G401 (cell line): Measurements from ENCODE around the gene RARG. TPM values are rescaled to one million over a fixed set of nuclear protein-coding genes. Genes with fewer than 3 reads are reported as not detected.
"Not testable (repeated sequence)": the region's sequence is repeated elsewhere in the genome, so short reads cannot be mapped to it uniquely, and the experiment has no call there.

Experiments
- DNase-seq: peaks from one replicate; pipeline ENCODE4 v3.0.0-alpha.2; 2015; ENCODE audit warnings: low spot score
- in situ Hi-C: cut with HindIII; loops from 2 replicates; pipeline ENCODE4 v1.10.0; 2016; ENCODE audit warnings: low sequenced_read_pairs, mixed read lengths
- total RNA-seq: library from RNA; depleted of rRNA; stranded (reverse); fragments of >200 nt; shearing (Covaris generic); gene quantifications from 2 replicates; pipeline ENCODE4 v1.2.3, GENCODE V29; 2014

The RARG gene
- total RNA-seq, 1 experiment from 2014 or later, result 48.6 TPM

GRCh38 chr12:53214687-53215455 lies 17.1 kb downstream of the RARG start:
- in situ Hi-C loops, result loop anchor here (10.0 kb wide), 1 partner anchor 70 kb away; no protein-coding TSS in a partner anchor

GRCh38 chr12:53214221-53214620 lies 17.8 kb downstream of the RARG start:
- in situ Hi-C loops, result loop anchor here (10.0 kb wide), 1 partner anchor 71 kb away; no protein-coding TSS in a partner anchor
- no peak for DNase-seq

More at GRCh38 chr12:53214687-53215455, 17.1 kb downstream of the RARG start:
- DNase-seq, result no peak

GRCh38 chr12:53213348-53213747 lies 18.7 kb downstream of the RARG start:
- DNase-seq, result peak; percentile 84
- in situ Hi-C loops, result loop anchor here (10.0 kb wide), 1 partner anchor 71 kb away; no protein-coding TSS in a partner anchor

GRCh38 chr12:53212931-53213330 lies 19.1 kb downstream of the RARG start:
- in situ Hi-C loops, result loop anchor here (10.0 kb wide), 1 partner anchor 72 kb away; no protein-coding TSS in a partner anchor
- no peak for DNase-seq

GRCh38 chr12:53211476-53212381 lies 20.3 kb downstream of the RARG start:
- DNase-seq, result no peak
- in situ Hi-C loops, result loop anchor here (10.0 kb wide), 1 partner anchor 73 kb away; no protein-coding TSS in a partner anchor

DNA sequence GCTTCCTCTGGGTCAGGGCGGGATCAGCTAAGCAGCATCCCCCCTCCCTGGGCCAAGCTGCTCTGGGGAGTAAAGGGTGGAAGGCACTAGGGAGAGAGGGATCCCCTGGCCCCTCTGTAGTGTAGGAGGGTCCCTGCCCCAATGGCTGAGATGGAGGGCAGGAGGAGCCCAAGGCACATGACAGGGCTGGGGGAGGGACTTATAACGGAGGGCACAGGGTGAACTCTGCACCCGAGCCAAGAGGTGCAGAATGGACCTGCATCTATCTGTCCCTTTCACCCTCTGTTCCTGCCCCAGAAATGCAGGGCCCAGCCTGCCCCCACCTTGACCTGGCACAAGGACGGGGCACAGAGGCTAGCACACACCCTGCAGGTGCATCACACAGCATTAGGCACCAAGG lies 21.2 kb downstream of the RARG start:
- DNase-seq, result no peak
- in situ Hi-C loops, result loop anchor here (10.0 kb wide), 1 partner anchor 74 kb away; no protein-coding TSS in a partner anchor

DNA sequence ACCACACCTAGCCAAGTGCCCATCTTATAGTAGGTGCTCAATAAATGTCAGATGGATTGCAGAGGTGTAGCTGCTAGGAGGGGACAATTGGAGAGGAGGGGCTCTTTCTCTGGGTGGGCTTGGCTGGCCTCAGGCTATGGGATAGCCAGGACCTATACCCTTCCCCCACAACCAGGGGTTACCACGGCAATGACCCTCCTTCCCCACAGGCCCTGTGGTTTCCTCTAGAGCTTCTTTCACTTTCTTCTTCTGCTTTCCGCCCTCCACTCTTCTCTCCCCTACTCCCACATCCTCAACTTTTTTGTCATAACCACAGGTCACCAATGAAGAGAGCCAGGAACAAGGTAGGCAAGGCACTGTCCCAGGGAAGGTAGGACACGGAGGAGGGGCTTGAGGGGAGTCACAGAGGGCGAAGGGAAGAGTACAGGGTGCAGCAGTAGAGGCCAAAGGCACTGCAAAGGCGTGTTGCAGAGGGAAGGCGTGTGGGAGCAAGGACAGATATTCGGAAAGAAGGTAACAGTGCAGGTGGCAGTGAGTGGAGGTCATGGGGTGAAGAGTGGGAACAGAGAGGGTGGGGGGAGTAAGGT lies 23.0 kb downstream of the RARG start:
- in situ Hi-C loops, result no loop called here
- DNase-seq, result no peak

GRCh38 chr12:53208435-53208834 lies 23.6 kb downstream of the RARG start:
- DNase-seq, result no peak
- in situ Hi-C loops, result no loop called here

- no peak for DNase-seq
- in situ Hi-C loops, result no loop called here
Observed at GRCh38 chr12:53207042-53207441, 25.0 kb downstream of the RARG start, which contains the start of gene ITGB7. TSS of gene ITGB7 (minus strand) at chr12:53207251. CDS start at chr12:53200443, 6,808 bp downstream.

GRCh38 chr12:53205747-53206419 lies 26.1 kb downstream of the RARG start:
- no peak for DNase-seq
- in situ Hi-C loops, result no loop called here

DNA sequence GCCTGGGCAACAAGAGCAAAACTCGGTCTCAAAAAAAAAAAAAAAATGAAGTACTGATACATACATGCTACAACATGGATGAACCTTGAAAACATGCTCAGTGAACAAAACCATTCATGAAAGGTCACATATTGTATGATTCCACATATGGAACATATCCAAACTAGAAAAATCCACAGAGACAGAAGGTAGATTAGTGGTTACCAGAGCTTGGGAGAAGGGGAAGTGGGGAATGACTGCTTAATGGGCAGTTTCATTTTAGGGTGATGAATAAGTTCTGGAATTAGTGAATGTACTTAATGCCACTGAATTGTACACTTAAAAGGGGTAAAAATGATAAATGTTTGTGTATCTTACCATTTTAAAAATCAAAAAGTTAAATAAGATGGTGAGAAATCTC lies 27.7 kb downstream of the RARG start:
- in situ Hi-C loops, result no loop called here

GRCh38 chr12:53202316-53202715 lies 29.7 kb downstream of the RARG start:
- DNase-seq, in situ Hi-C loops: not testable (repeated sequence)

More for the DNA sequence above, 27.7 kb downstream of the RARG start:
- DNase-seq, result no peak

DNA sequence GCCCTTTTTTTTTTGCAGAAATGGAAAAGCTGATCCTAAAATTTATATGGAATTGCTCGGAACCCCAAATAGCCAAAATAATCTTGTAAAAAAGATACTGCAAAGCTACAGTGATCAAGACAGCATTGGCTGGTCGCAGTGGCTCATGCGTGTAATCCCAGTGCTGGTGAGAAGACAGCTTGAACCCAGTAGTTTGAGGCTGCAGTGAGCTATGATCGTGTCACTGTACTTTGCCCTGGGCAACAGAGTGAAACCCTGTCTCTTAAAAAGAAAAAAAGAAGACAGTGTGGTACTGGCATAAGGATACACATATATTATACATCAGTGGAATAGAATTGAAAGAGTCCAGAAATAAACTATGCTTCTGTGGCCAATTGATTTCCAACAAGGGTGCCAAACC lies 30.4 kb downstream of the RARG start:
- in situ Hi-C loops, result no loop called here
- no peak for DNase-seq

GRCh38 chr12:53201177-53201541 lies 30.9 kb downstream of the RARG start:
- in situ Hi-C loops, result no loop called here
- no peak for DNase-seq

- in situ Hi-C loops, result no loop called here
- no peak for DNase-seq
Observed at GRCh38 chr12:53200458-53201176, 31.4 kb downstream of the RARG start.

GRCh38 chr12:53200107-53200457 lies 31.9 kb downstream of the RARG start:
- in situ Hi-C loops, result no loop called here
- DNase-seq, result no peak

DNA sequence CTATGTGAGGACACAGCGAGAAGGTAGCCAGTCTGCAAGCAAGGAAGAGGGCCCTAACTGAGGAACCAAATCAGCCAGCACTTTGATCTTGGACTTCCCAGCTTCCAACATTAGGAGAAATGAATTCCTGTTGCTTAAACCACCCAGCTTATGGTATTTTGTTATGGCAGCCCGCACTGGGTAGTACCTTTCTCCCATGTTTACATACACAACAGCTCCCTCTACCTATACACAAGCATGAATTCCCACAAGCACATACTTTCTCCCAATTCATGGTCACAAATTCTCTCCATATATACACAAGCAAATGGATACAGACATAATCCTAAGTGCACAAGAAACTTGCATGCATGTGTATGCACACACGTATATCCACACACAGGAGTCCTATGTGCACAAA lies 32.3 kb downstream of the RARG start:
- in situ Hi-C loops, result loop anchor here (10.0 kb wide), 1 partner anchor 125 kb away; the partner anchor contains the start of gene SPRYD3

GRCh38 chr12:53198486-53199110 lies 33.4 kb downstream of the RARG start:
- in situ Hi-C loops, result loop anchor here (10.0 kb wide), 1 partner anchor 124 kb away; the partner anchor contains the start of gene SPRYD3

More for the DNA sequence above, 32.3 kb downstream of the RARG start:
- no peak for DNase-seq

More at GRCh38 chr12:53198486-53199110, 33.4 kb downstream of the RARG start:
- no peak for DNase-seq
